Activated T-cell treated with anti-CD3 and anti-CD28 coated beads for 4 hours (primary cell): ENCODE results near the gene PTGES2.

Experiments
- DNase-seq: peaks from one replicate; pipeline ENCODE4 v3.0.0-alpha.2; 2020

Gene PTGES2

DNA sequence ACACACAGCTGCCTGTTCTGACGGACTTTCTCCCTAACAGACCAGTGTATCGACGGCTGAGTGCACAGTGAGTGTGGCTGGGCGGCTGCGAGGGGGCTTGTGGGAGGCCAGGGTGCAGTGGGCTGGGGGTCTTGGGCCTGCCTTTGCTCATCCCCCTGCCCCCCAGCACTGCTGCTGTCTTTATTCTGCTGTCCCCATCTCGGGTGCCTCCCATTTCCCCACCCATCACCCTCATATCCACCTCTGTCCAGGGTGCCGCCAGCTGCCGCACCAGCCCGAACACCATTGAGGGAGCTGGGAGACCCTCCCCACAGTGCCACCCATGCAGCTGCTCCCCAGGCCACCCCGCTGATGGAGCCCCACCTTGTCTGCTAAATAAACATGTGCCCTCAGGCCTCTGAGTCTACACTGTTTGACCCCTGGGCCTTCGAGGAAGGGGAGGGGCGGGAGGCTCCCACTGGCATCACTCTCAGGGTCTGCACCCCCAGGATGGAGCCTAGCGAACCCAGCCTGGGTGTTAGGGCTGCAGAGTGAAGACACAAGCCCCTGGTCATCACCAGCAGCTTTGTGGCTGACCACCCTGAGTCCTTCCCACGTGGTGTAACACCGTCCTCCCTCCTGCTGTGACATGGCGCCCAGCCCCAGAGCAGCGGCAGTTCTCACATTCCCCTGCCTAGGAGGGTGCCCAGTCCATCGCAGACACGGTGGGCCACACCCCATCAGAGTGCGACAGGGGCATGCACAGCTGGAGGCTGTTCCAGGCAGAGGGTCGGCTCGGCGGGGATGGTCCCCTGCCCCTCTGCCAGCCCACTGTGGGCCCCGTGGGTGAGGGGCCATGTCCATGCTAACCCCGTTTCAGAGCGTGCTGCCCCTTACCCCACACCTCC, 25.8 kb upstream of the PTGES2 start:
- DNase-seq: no peak

DNA sequence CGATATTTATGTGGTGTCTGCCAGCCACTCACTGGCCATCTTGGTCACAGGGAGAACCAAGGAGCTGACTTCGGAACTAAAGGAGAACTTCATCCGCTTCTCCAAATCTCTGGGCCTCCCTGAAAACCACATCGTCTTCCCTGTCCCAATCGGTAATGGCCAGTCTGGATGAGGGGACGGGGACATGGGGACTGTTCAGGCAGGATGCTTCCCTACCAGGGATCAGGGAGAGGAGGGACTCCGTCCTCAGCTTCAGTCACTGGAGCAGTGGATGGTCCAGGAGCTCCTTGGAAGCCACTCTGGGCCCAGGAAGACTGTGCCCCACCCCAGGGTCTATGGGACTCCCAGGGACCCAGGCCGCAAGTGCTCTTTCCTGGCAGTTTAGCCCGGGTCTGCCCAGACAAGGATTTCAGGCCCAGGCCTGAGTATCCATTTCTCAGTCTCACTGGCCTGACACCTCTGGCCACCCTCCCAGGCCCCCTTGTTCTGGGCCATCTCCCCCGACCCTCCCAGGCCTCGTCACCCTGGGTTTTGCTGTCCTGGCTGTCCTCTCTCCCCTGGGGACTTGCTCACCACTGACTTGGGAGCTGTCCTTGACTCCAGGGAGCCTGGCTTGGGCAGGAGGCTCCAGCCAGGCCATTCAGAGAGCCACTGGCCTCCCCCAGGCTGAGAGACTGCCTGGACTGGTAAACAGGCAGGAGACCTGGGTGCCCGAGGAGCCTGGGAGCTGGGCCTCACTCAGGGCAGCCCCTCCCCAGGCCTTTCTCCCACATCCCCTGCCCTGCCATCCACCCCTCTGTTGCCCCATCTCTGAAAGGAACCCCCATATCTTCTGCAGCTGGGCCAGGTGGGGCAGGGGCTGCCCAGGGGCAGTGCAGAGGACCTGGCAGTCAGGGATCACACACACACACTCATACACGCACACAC, 24.9 kb upstream of the PTGES2 start:
- DNase-seq: no peak

DNA sequence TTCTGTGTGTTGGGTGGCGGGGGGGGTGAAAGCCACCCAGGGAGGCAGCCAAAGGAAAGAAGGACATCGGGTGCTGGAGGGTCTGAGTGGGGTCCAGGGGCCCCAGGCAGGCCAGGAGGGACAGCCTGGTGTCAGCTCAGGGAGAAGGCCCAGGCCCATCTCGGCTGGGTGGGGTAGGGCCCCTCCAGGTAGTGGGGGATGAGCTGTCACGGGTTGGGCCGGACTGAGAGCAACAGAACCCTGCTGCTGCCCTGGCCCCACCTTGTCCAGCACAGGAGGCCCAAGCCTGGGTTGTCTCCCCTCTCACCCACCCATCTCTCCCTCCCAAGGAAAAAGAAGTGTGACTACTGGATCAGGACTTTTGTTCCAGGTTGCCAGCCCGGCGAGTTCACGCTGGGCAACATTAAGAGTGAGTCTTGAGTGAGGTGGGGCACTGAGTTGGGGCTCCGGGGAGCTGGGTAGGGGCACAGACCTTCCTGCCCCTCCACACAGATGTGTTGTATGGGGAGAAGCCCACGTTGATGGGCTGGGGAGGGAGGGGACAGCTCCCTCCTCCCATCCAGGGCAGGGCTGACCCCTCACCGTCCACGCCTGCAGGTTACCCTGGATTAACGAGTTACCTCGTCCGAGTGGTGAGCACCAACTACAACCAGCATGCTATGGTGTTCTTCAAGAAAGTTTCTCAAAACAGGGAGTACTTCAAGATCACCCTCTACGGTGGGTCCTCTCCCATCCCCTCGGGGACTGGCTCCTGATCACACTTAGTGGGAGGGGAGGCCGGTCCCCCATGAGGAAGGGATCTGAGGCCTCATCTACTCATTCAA, 24.0 kb upstream of the PTGES2 start:
- DNase-seq: no peak

DNA sequence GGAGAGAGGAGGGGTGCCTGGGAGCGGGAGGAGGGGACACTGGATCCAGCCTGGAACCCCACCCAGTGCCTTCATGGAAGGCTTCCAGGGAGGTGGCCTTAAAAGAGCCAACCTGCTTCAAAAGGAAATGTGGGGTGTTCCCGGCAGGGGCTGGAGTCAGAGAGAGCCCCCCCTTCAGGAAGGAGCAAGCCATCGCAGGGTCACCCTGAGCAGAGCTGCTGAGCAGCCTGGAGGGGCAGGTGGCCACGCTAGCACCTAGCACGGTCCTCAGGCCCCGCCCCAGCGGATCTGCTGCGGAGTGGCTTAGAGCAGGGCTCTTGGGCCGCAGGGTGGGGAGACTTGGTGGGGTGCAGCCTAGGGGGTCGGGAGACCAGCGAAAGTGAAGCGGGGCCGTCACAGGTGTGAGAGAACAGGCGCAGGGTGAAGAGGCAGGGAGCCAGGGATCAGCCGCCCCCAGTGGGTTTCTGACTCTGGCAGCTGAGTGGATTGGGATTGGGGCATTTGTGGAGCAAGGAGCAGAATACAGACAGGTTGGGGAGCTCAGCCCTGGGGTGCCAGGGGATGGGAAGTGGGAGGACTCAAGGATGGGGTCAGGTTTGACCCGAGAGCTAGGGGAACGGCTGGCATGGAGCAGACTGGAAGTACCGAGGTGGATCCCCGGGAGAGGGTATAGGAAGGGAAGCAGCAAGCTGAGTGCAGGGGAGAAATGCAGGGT, 23.2 kb upstream of the PTGES2 start:
- no peak for DNase-seq

DNA sequence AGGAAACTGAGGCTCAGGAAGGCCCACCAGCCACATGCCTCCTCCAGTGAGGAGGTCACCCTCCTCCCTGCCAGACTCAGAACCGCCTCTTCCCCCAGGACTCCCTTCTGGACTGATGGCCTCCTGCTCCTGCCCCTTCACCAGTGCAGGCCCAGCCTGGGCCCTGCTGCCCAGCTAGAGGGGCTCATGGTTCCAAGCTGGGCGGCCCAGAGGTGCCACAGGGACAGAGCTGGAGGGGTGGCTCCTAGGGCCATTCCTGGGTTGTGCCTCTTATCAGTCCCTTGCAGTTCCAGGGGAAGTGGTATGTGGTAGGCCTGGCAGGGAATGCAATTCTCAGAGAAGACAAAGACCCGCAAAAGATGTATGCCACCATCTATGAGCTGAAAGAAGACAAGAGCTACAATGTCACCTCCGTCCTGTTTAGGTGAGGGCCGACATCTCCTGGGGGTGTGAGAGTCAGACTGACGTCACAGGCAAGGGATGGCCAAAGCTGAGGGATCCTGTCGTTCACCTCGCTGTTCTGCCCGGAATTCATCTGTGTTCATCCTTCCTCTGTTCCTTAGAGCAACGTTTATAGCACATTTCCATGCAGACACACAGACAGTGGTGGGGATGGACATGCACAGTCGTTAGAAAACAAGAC, 22.5 kb upstream of the PTGES2 start:
- DNase-seq: no peak

DNA sequence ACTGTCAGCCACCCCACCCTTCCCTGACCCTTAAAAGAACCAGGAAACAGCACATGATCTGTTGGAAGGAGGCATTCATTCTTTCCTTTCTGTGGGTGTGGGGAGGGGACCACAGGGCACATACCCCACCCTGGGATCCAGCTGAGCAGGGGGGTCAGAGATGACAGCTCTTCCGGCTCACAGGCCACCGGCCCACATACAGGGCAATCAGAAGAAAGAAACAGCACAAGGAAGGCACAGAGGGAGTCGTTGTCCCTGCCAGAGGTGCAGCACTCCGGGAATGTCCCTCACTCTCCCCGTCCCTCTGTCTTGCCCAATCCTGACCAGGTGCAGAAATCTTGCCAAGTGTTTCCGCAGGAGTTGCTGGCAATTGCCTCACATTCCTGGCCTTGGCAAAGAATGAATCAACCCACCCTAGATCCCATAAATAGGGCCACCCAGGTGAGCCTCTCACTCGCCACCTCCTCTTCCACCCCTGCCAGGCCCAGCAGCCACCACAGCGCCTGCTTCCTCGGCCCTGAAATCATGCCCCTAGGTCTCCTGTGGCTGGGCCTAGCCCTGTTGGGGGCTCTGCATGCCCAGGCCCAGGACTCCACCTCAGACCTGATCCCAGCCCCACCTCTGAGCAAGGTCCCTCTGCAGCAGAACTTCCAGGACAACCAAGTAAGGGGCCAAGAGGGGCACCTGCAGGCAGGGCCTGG, 21.6 kb upstream of the PTGES2 start, which contains the start of gene LCN2:
LCN2 (plus strand) TSS at position 453 of the 701 bp plus-strand sequence; CDS start at position 526, 73 bp downstream.
- DNase-seq: no peak

DNA sequence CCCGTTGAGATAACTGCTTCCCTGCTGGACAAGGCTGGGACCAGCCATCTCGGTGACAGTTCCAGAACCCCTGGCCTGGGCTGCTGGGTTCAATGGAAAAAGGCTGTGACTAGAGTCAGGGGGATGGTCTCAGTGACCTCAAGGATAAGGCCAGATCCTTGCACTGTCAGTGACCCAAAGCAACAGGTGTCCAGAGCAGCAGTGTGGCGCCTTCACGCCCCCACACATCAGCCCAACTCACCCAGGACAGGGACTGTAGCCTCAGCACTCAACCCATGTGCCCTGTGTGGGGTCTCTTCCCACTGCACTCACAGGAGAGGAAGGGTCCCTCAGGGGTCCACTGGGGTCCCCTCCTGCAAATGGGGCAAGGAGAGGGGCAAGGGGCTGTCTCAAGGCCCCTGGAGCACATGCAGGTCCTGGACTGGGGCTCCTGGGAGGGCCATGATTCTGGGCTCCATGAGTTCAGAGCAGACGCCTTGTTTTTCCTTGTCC, 21.0 kb upstream of the PTGES2 start:
- no peak for DNase-seq

DNA sequence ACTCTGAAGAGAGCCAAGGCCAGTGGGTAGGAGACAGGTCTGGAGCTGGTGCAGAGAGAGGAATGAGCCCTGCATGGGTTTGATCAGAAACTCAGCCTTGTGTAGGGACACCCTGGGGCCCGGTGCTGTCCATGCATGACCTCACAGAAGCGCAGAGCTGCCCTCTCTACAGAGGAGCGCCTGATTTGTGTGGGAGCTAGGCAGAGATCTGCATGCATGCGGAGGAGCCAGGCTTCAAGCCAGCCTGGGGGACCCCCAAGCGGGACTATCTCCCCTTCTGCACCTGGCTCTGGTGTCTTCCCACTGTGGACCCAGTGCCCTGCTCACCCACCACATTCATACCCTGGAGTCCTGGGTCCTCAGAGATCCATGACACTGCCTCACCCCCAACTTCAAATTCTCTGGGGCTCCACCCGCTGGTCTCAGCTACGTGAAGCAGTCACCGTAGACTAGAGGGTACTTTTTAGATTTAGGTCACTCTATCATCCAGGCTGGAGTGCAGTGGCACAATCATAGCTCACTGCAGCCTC, 19.1 kb upstream of the PTGES2 start:
- DNase-seq: no peak

DNA sequence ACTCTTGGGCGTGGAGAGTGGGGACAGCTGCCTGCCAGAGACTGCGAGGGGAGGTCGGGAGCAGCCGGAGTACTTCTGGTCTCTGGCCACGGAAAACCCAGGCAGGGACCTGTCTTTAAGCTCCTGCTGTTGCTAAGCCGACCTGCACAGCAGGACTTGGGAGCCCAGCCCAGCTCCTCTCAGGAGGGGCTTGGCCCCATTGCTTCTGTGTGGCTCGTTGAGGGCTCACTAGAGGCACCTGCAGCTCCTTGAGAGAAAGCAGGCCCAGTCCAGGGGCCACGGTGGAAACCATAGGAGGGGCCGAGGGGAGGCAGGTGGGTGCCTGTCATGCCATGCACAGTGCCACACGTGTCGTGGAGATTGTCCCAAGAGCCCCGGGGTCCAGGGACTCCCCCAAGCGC, 18.4 kb upstream of the PTGES2 start:
- no peak for DNase-seq

DNA sequence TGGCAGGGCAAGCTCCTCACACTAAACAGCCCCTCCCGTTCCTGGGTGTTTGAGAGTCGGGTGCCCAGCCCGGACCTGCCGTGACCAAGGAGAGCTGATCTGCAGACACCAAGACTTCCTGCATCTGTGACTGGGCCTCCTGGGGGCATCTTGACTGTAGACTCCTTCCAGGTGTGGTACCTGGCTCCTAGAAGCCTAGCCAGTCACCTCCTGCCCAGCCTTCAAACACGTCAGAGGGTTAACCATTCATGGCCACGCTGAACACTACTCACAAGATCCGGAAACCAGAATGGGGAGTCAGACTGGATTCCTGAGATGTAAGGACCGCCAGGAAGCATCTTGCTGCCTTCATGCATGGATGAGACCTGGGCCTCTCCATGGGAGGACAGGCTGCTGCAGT, 18.0 kb upstream of the PTGES2 start:
- no peak for DNase-seq

DNA sequence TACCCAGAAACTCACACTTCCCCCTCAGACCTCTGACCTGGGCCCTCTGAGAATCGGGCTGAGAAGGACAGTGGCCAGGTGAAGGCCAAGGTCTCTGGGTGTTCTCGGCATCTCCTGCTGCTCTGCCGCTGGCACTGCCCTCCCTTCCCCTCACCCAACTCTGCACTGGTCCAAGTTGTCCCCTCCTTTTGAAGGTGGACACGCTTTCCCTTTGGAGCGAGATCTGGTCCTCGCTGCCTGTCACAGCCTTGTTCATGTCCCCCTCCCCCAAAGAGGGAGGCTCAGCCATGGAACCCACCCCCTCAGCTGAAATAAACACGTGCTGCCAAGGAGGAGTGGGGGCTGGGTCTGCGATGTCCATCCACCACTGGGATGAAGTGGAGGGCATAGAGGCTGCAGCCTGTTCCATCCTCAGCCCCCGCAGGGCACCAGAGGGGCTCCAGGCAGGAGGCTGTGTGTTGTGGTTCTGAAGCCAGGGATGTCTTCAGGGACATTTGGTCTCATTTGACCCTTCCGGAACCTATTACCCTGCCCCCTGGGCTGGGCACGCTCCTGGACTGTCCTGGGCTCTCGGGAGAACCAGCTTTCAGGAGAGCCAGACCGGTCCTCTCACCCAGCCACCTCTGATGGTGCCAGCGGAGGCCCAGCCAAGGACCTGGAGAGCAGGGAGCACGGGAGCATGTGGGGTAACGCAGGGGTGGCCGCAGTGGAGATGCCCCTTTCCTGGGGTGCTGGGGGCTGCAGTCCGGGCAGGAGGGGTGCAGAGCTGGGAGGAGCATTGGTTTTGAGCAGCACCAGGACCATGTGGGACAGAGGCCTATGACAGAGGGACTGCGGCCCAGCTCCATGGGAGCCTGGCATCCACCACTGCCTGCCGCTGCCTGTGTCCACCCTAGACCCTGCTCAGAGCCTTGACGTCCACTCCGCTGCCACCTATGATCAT, 17.0 kb upstream of the PTGES2 start:
- no peak for DNase-seq

DNA sequence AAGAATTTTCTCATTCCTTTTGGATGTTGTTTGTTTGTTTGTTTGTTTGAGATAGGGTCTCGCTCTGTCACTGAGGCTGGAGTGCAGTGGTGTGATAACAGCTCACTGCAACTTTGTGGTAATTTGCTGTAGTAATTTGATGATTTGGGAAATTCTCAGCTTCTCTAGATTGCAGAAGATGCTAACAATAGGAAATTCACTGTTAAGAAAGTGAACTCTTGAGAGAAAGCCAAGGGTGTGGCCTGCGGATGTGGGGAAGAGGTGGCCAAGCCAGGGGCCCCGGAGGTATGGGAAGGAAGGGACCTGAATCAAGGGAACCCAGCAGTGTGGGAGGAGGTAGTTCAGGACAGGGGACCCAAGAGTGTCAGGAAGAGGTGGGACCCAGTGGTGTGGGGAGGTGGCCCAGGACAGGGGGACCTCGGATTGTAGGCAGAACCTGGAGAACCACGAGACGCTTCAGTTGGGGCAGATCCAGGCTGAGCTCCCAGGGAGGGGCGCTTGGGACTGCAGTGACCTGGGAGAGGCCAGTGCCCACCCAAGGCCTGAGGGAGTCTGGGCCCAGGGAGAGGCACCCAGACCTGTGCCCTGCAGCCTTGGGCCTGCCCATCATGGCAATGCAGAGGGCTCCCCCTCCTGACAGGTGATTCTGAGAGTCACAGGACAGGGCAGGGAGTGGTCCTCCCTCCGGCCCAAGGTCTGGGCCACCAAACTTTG, 16.2 kb upstream of the PTGES2 start:
- DNase-seq: no peak

DNA sequence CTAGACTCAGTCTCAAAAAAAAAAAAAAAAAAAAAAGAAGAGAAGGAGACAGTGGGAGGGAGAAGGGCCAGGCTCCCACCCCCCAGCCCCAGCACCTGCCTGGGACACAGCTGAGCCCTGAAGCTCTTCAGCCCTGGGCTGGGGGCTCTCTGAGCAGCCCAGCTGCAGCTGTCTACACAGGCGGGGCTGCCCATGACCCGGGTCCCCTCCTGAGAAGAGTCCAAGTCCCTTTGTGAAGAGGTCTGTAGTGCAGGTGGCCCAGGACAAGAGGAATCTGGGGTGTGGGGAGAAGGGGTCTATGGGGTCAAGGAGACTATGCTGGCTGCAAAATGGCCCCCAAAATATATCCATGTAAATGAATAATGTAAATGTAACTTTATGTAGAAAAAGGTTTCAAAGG, 15.1 kb upstream of the PTGES2 start:
- DNase-seq: no peak

DNA sequence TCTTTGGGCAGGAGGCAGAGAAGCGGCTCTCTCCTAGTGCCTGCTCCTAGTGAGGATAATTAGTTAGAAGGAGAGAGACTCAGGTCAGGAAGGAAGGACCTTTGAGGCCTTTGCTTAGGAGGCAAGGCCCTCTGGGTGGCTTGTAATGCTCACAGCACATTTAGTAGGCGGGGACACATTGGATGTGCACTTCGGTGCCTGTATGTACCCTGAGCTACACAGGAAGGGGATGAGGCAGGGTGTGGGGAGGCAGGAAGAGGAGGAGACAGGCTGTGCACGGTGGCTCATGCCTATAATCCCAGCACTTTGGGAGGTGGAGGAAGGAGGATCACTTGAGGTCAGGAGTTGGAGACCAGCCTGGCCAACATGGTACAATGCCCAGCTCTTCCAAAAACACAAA, 14.5 kb upstream of the PTGES2 start:
- DNase-seq: no peak

DNA sequence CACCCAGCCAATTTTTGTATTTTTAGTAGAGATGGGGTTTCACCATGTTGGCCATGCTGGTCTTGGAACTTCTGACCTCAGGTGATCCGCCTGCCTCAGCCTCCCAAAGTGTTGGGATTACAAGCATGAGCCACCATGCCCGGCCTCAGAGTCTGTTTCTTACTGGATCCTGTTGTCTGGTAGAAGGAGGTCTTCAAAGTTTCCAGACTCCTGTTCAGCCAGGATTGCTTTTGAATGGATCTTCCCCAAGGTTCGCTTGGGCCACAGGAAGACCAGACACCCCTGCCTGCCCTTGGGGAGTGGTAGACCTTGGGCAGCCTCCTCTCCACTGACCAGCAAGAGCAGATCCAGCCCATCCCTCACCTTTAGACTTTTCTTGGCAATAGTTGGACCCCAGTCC, 14.1 kb upstream of the PTGES2 start:
- no peak for DNase-seq

DNA sequence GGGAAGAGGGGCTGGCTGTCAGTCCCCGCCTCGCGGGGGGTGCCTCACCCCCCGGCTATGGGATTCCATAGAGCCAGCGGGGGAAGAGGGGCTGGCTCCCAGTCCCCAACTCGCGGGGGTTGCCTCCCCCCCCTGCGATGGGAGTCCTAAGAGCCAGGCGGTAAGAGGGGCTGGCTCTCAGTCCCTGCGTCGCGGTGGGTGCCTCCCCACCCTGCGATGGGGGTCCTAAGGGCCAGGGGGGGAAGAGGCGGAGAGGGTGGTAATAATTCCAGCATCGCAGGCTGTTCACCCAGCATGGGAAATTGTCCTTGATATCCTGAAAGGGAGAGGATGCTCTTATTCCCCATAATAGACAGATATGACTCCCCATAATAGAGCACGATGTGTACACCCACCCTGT, 12.1 kb upstream of the PTGES2 start:
- no peak for DNase-seq

DNA sequence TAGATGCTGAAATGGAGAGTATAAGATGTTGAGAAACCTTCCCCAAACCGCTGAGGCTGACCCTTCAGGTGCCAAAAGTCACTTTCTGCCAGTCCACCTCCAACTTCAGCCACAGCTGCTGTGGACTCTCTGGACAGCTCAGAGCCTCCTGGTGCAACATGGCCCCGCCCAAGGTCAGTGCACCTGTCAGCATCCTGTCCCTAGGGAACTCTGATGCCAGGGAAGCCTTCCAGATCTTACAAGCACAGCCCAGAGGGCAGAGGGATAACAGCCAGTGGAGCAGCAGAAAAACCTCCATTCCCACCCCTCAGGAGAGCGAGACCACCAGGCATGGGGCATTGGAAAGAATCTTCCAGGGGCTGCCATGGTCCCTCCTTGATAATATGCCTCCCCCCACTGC, 10.5 kb upstream of the PTGES2 start:
- no peak for DNase-seq
